HepG2 (cell line): ENCODE data around the gene ASGR1. TPM values are rescaled to one million over a fixed set of nuclear protein-coding genes. Genes with fewer than 3 reads are reported as not detected.

Source experiments
- MIER3 ChIP-seq: IDR thresholded peaks from 2 replicates; pipeline ENCODE4 v1.6.1; 2016; ENCODE audit warnings: missing compliant biosample characterization, borderline replicate concordance
- RARA ChIP-seq: IDR thresholded peaks from 2 replicates; pipeline ENCODE4 v1.6.1; 2016; ENCODE audit warnings: missing genetic modification reagents, missing compliant biosample characterization
- REL ChIP-seq: sonication (generic); formaldehyde crosslinking; conservative IDR thresholded peaks from 2 replicates; pipeline ENCODE4 v1.8.0; 2022; ENCODE audit warnings: mild to moderate bottlenecking, missing genetic modification reagents, moderate library complexity
- ZNF30 ChIP-seq: sonication (generic); formaldehyde crosslinking; IDR thresholded peaks from 2 replicates; pipeline ENCODE4 v1.5.0; 2020; ENCODE audit warnings: mild to moderate bottlenecking, missing genetic modification reagents
- ZNF367 ChIP-seq: sonication (generic); formaldehyde crosslinking; IDR thresholded peaks from 2 replicates; pipeline ENCODE4 v1.4.0; 2020; ENCODE audit warnings: missing genetic modification reagents, borderline replicate concordance
- ZNF441 ChIP-seq: sonication (generic); formaldehyde crosslinking; IDR thresholded peaks from 2 replicates; pipeline ENCODE4 v1.7.0; 2021; ENCODE audit warnings: missing genetic modification reagents, borderline replicate concordance
- ZNF460 ChIP-seq: sonication (generic); formaldehyde crosslinking; IDR thresholded peaks from 2 replicates; pipeline ENCODE4 v1.5.1; 2020; ENCODE audit warnings: missing genetic modification reagents, mild to moderate bottlenecking, borderline replicate concordance
- ZNF605 ChIP-seq: sonication (generic); formaldehyde crosslinking; IDR thresholded peaks from 2 replicates; pipeline ENCODE4 v1.8.0; 2022; ENCODE audit warnings: mild to moderate bottlenecking, missing genetic modification reagents
- polyA plus RNA-seq, 8 experiments: library from polyadenylated mRNA; depleted of rRNA in 3 of 8; stranded (reverse) in 7 of 8; unstranded in 1 of 8; fragments of >200 nt; fragmentation: Illumina TruSeq in 4 of 8; extraction: Trizol in 4 of 8; gene quantifications; 2 replicates each; pipeline versions ENCODE4 v1.2.1 to v1.2.3, GENCODE V29; 2011 to 2016; ENCODE audit warnings: low read depth in 4 of 8, missing spikeins in 1 of 8, mixed read lengths in 1 of 8; ENCODE audit not compliant: insufficient read depth in 1 of 8
- total RNA-seq, 5 experiments: library from RNA; depleted of rRNA; stranded (reverse); fragments of >200 nt; fragmentation: Illumina TruSeq; extraction: Trizol; gene quantifications; 2 replicates each; pipeline ENCODE4 v1.2.3, GENCODE V29; 2016; ENCODE audit warnings: low read depth in 1 of 5
- TF ChIP-seq, protein P1 (sequence below): sonication (generic); formaldehyde crosslinking; IDR thresholded peaks from 2 replicates; pipeline ENCODE4 v1.4.0; 2020; ENCODE audit warnings: missing genetic modification reagents, borderline replicate concordance
- TF ChIP-seq, protein P2 (sequence below): sonication (generic); formaldehyde crosslinking; IDR thresholded peaks from 2 replicates; pipeline ENCODE4 v1.4.0; 2020; ENCODE audit warnings: missing genetic modification reagents
- TF ChIP-seq, protein P3 (sequence below): sonication (generic); formaldehyde crosslinking; IDR thresholded peaks from 2 replicates; pipeline ENCODE4 v1.5.0; 2020; ENCODE audit warnings: mild to moderate bottlenecking, missing genetic modification reagents, borderline replicate concordance
- TF ChIP-seq, protein P4 (sequence below): sonication (generic); formaldehyde crosslinking; IDR thresholded peaks from 2 replicates; pipeline ENCODE4 v1.5.1; 2020; ENCODE audit warnings: mild to moderate bottlenecking, missing genetic modification reagents, moderate library complexity

Gene ASGR1
- total and polyA plus RNA-seq, 2 of the 13 experiments (the other 11 are each of a cell fraction or from before 2014, with no cell fraction given), result 353 to 796 TPM

DNA sequence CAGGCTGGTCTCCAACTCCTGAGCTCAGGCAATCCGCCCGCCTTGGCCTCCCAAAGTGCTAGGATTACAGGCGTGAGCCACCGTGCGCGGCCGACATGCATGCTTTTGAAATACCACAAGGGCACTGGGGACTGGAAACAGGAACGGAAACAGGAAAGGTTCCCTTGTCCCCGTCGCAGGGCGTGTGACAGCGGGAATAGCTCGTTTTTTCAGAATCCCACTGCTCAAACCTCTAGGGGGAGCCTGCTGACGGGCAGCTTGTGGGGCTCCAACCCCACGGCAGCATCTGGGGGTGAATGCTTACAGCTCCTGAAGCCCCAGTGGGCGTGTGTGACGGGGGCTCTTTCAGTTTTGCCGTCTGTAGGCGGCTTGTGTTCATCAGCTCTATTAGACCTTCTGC, 45.7 kb downstream of the ASGR1 start (continued):
- TF ChIP-seq, protein P1, sequence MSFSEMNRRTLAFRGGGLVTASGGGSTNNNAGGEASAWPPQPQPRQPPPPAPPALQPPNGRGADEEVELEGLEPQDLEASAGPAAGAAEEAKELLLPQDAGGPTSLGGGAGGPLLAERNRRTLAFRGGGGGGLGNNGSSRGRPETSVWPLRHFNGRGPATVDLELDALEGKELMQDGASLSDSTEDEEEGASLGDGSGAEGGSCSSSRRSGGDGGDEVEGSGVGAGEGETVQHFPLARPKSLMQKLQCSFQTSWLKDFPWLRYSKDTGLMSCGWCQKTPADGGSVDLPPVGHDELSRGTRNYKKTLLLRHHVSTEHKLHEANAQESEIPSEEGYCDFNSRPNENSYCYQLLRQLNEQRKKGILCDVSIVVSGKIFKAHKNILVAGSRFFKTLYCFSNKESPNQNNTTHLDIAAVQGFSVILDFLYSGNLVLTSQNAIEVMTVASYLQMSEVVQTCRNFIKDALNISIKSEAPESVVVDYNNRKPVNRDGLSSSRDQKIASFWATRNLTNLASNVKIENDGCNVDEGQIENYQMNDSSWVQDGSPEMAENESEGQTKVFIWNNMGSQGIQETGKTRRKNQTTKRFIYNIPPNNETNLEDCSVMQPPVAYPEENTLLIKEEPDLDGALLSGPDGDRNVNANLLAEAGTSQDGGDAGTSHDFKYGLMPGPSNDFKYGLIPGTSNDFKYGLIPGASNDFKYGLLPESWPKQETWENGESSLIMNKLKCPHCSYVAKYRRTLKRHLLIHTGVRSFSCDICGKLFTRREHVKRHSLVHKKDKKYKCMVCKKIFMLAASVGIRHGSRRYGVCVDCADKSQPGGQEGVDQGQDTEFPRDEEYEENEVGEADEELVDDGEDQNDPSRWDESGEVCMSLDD, result peak; percentile 62; the same call in 1 of the 2 replicates
- TF ChIP-seq ZNF30 (no peak), REL (no peak), ZNF367 (CRISPR knock-in tag) (no peak), MIER3 (CRISPR knock-in tag) (no peak), ZNF605 (CRISPR knock-in tag) (no peak), RARA (CRISPR knock-in tag) (no peak), ZNF441 (CRISPR knock-in tag) (peak; percentile 96), ZNF460 (CRISPR knock-in tag) (peak; percentile 60; the same call in 1 of the 2 replicates)
- TF ChIP-seq, protein P2, sequence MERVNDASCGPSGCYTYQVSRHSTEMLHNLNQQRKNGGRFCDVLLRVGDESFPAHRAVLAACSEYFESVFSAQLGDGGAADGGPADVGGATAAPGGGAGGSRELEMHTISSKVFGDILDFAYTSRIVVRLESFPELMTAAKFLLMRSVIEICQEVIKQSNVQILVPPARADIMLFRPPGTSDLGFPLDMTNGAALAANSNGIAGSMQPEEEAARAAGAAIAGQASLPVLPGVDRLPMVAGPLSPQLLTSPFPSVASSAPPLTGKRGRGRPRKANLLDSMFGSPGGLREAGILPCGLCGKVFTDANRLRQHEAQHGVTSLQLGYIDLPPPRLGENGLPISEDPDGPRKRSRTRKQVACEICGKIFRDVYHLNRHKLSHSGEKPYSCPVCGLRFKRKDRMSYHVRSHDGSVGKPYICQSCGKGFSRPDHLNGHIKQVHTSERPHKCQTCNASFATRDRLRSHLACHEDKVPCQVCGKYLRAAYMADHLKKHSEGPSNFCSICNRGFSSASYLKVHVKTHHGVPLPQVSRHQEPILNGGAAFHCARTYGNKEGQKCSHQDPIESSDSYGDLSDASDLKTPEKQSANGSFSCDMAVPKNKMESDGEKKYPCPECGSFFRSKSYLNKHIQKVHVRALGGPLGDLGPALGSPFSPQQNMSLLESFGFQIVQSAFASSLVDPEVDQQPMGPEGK (CRISPR knock-in tag), result peak; percentile 24; the same call in 1 of the 2 replicates
- TF ChIP-seq, protein P3, sequence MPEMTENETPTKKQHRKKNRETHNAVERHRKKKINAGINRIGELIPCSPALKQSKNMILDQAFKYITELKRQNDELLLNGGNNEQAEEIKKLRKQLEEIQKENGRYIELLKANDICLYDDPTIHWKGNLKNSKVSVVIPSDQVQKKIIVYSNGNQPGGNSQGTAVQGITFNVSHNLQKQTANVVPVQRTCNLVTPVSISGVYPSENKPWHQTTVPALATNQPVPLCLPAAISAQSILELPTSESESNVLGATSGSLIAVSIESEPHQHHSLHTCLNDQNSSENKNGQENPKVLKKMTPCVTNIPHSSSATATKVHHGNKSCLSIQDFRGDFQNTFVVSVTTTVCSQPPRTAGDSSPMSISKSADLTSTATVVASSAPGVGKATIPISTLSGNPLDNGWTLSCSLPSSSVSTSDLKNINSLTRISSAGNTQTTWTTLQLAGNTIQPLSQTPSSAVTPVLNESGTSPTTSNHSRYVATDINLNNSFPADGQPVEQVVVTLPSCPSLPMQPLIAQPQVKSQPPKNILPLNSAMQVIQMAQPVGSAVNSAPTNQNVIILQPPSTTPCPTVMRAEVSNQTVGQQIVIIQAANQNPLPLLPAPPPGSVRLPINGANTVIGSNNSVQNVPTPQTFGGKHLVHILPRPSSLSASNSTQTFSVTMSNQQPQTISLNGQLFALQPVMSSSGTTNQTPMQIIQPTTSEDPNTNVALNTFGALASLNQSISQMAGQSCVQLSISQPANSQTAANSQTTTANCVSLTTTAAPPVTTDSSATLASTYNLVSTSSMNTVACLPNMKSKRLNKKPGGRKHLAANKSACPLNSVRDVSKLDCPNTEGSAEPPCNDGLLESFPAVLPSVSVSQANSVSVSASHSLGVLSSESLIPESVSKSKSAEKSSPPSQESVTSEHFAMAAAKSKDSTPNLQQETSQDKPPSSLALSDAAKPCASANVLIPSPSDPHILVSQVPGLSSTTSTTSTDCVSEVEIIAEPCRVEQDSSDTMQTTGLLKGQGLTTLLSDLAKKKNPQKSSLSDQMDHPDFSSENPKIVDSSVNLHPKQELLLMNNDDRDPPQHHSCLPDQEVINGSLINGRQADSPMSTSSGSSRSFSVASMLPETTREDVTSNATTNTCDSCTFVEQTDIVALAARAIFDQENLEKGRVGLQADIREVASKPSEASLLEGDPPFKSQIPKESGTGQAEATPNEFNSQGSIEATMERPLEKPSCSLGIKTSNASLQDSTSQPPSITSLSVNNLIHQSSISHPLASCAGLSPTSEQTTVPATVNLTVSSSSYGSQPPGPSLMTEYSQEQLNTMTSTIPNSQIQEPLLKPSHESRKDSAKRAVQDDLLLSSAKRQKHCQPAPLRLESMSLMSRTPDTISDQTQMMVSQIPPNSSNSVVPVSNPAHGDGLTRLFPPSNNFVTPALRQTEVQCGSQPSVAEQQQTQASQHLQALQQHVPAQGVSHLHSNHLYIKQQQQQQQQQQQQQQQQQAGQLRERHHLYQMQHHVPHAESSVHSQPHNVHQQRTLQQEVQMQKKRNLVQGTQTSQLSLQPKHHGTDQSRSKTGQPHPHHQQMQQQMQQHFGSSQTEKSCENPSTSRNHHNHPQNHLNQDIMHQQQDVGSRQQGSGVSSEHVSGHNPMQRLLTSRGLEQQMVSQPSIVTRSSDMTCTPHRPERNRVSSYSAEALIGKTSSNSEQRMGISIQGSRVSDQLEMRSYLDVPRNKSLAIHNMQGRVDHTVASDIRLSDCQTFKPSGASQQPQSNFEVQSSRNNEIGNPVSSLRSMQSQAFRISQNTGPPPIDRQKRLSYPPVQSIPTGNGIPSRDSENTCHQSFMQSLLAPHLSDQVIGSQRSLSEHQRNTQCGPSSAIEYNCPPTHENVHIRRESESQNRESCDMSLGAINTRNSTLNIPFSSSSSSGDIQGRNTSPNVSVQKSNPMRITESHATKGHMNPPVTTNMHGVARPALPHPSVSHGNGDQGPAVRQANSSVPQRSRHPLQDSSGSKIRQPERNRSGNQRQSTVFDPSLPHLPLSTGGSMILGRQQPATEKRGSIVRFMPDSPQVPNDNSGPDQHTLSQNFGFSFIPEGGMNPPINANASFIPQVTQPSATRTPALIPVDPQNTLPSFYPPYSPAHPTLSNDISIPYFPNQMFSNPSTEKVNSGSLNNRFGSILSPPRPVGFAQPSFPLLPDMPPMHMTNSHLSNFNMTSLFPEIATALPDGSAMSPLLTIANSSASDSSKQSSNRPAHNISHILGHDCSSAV, result no peak
- TF ChIP-seq, protein P4, sequence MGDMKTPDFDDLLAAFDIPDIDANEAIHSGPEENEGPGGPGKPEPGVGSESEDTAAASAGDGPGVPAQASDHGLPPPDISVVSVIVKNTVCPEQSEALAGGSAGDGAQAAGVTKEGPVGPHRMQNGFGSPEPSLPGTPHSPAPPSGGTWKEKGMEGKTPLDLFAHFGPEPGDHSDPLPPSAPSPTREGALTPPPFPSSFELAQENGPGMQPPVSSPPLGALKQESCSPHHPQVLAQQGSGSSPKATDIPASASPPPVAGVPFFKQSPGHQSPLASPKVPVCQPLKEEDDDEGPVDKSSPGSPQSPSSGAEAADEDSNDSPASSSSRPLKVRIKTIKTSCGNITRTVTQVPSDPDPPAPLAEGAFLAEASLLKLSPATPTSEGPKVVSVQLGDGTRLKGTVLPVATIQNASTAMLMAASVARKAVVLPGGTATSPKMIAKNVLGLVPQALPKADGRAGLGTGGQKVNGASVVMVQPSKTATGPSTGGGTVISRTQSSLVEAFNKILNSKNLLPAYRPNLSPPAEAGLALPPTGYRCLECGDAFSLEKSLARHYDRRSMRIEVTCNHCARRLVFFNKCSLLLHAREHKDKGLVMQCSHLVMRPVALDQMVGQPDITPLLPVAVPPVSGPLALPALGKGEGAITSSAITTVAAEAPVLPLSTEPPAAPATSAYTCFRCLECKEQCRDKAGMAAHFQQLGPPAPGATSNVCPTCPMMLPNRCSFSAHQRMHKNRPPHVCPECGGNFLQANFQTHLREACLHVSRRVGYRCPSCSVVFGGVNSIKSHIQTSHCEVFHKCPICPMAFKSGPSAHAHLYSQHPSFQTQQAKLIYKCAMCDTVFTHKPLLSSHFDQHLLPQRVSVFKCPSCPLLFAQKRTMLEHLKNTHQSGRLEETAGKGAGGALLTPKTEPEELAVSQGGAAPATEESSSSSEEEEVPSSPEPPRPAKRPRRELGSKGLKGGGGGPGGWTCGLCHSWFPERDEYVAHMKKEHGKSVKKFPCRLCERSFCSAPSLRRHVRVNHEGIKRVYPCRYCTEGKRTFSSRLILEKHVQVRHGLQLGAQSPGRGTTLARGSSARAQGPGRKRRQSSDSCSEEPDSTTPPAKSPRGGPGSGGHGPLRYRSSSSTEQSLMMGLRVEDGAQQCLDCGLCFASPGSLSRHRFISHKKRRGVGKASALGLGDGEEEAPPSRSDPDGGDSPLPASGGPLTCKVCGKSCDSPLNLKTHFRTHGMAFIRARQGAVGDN (CRISPR knock-in tag), result peak; percentile 33
